ENCODE data around the gene CPNE9. TPM values are rescaled to one million over a fixed set of nuclear protein-coding genes. Genes with fewer than 3 reads are reported as not detected.

The CPNE9 gene
- polyA plus RNA-seq, 2 of the 4 experiments (the other 2 are of a cell fraction), result 0.03 TPM; not detected in 1

GRCh38 chr3:9745521-9745920 lies 41.9 kb downstream of the CPNE9 start:
- H3K27ac ChIP-seq, result no peak overlapping the region
- no peak overlapping the region for H3K4me2 ChIP-seq
- DNase-seq (ENCODE audit: low read depth in 1 of 2, low spot score in 1 of 2) (no peak), FAIRE-seq (no peak), ATAC-seq (no peak)
- no peak for TF ChIP-seq POLR2A (IDR thresholded peaks at IDR 0.05; ENCODE audit: low read length)
- TF ChIP-seq MAX (IDR thresholded peaks at IDR 0.05), result no peak
- TF ChIP-seq TFCP2L1 (CRISPR knock-in tag; IDR thresholded peaks at IDR 0.05), result no peak
- TF ChIP-seq POLR2AphosphoS2 (conservative IDR thresholded peaks at IDR 0.05; ENCODE audit: low read length), result no peak
- TF ChIP-seq BCL3 (IDR thresholded peaks at IDR 0.05), result no peak
- no peak for TF ChIP-seq MAFK (IDR thresholded peaks at IDR 0.05; ENCODE audit: partially characterized antibody)
- no peak for TF ChIP-seq PBX3 (IDR thresholded peaks at IDR 0.05)
- TF ChIP-seq FOXS1 (CRISPR knock-in tag; IDR thresholded peaks at IDR 0.05), result no peak
- TF ChIP-seq ZFP36 (IDR thresholded peaks at IDR 0.05; ENCODE audit: borderline replicate concordance, partially characterized antibody), result no peak
- TF ChIP-seq SMC3 (IDR thresholded peaks at IDR 0.05), result no peak
- no peak for TF ChIP-seq BHLHE40 (IDR thresholded peaks at IDR 0.05; ENCODE audit: low read depth, low read length)
- TF ChIP-seq RARB (CRISPR knock-in tag; IDR thresholded peaks at IDR 0.05), result no peak
- TF ChIP-seq EP300 (IDR thresholded peaks at IDR 0.05), result no peak
- no peak for TF ChIP-seq FOSB (CRISPR knock-in tag; IDR thresholded peaks at IDR 0.05)
- TF ChIP-seq RAD21 (conservative IDR thresholded peaks at IDR 0.05 in 1 of 2, IDR thresholded peaks at IDR 0.05 in 1 of 2), result no peak
- no peak for TF ChIP-seq CTCF (IDR thresholded peaks at IDR 0.05)
- no peak for TF ChIP-seq HES2 (IDR thresholded peaks at IDR 0.05)
- no peak for TF ChIP-seq USF2 (IDR thresholded peaks at IDR 0.05)
- no peaks in the 10 kb centered on the region for H3K9me3 ChIP-seq
- H3K4me3 ChIP-seq, result no peak overlapping the region
- WGBS (ENCODE audit: missing lambda C conversion rate), result 89% methylated on average over 9 of the region's 12 CpGs
- POLR2A ChIA-PET, result interaction anchor here (1.1 kb wide), 1 partner anchor 12 kb away, joined by 3 read pairs; no protein-coding TSS in a partner anchor
- CTCF ChIA-PET, result interaction anchor here (0.5 to 3.5 kb wide), 5 partner anchors 10 to 77 kb away, joined by 3 to 18 read pairs (median 3); partner anchors contain the start of gene BRPF1
- H3K4me1 ChIP-seq, result 0 out of 3 replicates have a peak, but pooled peaks cover 4% of the 10 kb centered on the region

GRCh38 chr3:9746330-9746729 lies 42.7 kb downstream of the CPNE9 start:
- Histone ChIP-seq H3K4me1 (peaks cover 10% of the 10 kb centered on the region; the same call in 2 of the 3 replicates), H3K4me3 (no peak overlapping the region), H3K4me2 (no peak overlapping the region), H3K9me3 (no peaks in the 10 kb centered on the region), H3K27ac (no peak overlapping the region)
- CTCF ChIA-PET, result interaction anchor here (1.4 to 4.9 kb wide), 2 partner anchors 19 to 31 kb away, joined by 6 to 22 read pairs; no protein-coding TSS in a partner anchor
- FAIRE-seq, result no peak
- no peak for ATAC-seq
- DNase-seq (ENCODE audit: low read depth in 1 of 2, low spot score in 1 of 2), result no peak
- POLR2A ChIA-PET, result interaction anchor here (1.1 kb wide), 1 partner anchor 13 kb away, joined by 3 read pairs; no protein-coding TSS in a partner anchor
- 87% methylated on average over 5 of the region's 5 CpGs for WGBS (ENCODE audit: missing lambda C conversion rate)
- TF ChIP-seq HEYL (CRISPR knock-in tag; IDR thresholded peaks at IDR 0.05) (no peak), RAD21 (conservative IDR thresholded peaks at IDR 0.05 in 1 of 2, IDR thresholded peaks at IDR 0.05 in 1 of 2) (no peak), ATOH8 (CRISPR knock-in tag; IDR thresholded peaks at IDR 0.05; ENCODE audit: low read depth) (no peak), HOXB5 (CRISPR knock-in tag; IDR thresholded peaks at IDR 0.05) (no peak), JUNB (IDR thresholded peaks at IDR 0.05) (no peak), CTCF (IDR thresholded peaks at IDR 0.05) (no peak), ELK1 (IDR thresholded peaks at IDR 0.05; ENCODE audit: low read depth, low read length) (no peak), MAX (IDR thresholded peaks at IDR 0.05) (no peak), CHD4 (IDR thresholded peaks at IDR 0.05; ENCODE audit: borderline replicate concordance) (no peak), BCL3 (IDR thresholded peaks at IDR 0.05) (no peak), CBX8 (IDR thresholded peaks at IDR 0.05) (no peak)
